Kidney (tissue), 14 donors: Measurements from ENCODE around the gene TLL2. TPM values are rescaled to one million over a fixed set of nuclear protein-coding genes. Genes with fewer than 3 reads are reported as not detected.

Experiments
- DNase-seq, 5 donors: peaks; one replicate each; pipeline ENCODE4 v3.0.0-alpha.2; 2013 to 2020
- FAIRE-seq: peaks from 2 replicates; lab custom pipeline; 2012; peaks lifted over from hg19 to GRCh38; lab: Jason Lieb, UNC
- H3K27ac ChIP-seq, 2 donors: one replicate each; pipeline ENCODE4 v1.7.0; 2013; ENCODE audit warnings: low read depth in 2 of 2, low read length in 2 of 2, inconsistent platforms in 1 of 2
- H3K27me3 ChIP-seq: one replicate; pipeline ENCODE4 v1.7.1; 2013; ENCODE audit warnings: low read length, inconsistent platforms; ENCODE audit not compliant: control insufficient read depth, insufficient read depth
- H3K36me3 ChIP-seq, 3 donors: one replicate each; pipeline versions ENCODE4 v1.7.0 to v1.7.1; 2013; ENCODE audit warnings: low read length in 3 of 3, control low read depth in 1 of 3, inconsistent platforms in 1 of 3; ENCODE audit not compliant: insufficient read depth in 3 of 3, control insufficient read depth in 2 of 3
- H3K4me1 ChIP-seq, 3 donors: one replicate each; pipeline versions ENCODE4 v1.7.0 to v1.7.1; 2013; ENCODE audit warnings: low read length in 3 of 3, inconsistent platforms in 1 of 3, low read depth in 1 of 3; ENCODE audit not compliant: control insufficient read depth in 2 of 3, insufficient read depth in 2 of 3
- H3K4me3 ChIP-seq, 3 donors: one replicate each; pipeline versions ENCODE4 v1.7.0 to v1.8.1; 2013; ENCODE audit warnings: low read length in 3 of 3, control low read depth in 1 of 3, inconsistent platforms in 1 of 3
- H3K9ac ChIP-seq, 3 donors: one replicate each; pipeline versions ENCODE4 v1.7.0 to v1.7.1; 2013; ENCODE audit warnings: low read length in 3 of 3, control low read depth in 1 of 3, inconsistent platforms in 1 of 3
- H3K9me3 ChIP-seq, 3 donors: one replicate each; pipeline versions ENCODE4 v1.7.0 to v1.7.1; 2013; ENCODE audit warnings: low read length in 3 of 3, control low read depth in 1 of 3, inconsistent platforms in 1 of 3; ENCODE audit not compliant: control insufficient read depth in 2 of 3, insufficient read depth in 1 of 3
- CTCF ChIP-seq: IDR thresholded peaks from 3 replicates; pipeline ENCODE4 v1.5.1; 2012; ENCODE audit warnings: mild to moderate bottlenecking, moderate library complexity, borderline replicate concordance; ENCODE audit not compliant: insufficient read depth; ENCODE audit errors: extremely low read depth
- intact Hi-C: fragments of 100-400 bp; cut with DNase I; formaldehyde crosslinking; loops from one replicate; pipeline ENCODE4 v1.11.1; 2022
- polyA plus RNA-seq: library from polyadenylated mRNA; stranded (reverse); fragments of 350-450 nt; fragmentation: Illumina TruSeq; extraction: RNeasy Lipid Tissue Mini Kit (QIAGEN cat#74804); gene quantifications from one replicate; pipeline ENCODE4 v1.2.3, GENCODE V29; 2014; ENCODE audit warnings: low read depth, low replicate concordance; ENCODE audit not compliant: insufficient read depth
- total RNA-seq: library from RNA; stranded (reverse); fragmentation: NEBNext Ultra II Directional; extraction: Animal tissue kit (Norgen Biotek cat#: 25700); gene quantifications from one replicate; pipeline ENCODE4 v1.2.1, GENCODE V29; 2021
- donor health status: control.
- donor health status: control.
- donor health status: control.
- donor health status: control.
- donor health status: control.
- donor health status: DM: yes; HTN: yes; CAD: no.
- donor health status: Normal renal cell carcinoma (clear cell type).

Gene TLL2
- total and polyA plus RNA-seq, 2 donors from 2014 or later = 0.39 to 0.98 TPM

- no peaks in the 10 kb centered on the region for H3K27me3 ChIP-seq
- DNase-seq (no peak), FAIRE-seq (no peak)
- H3K9ac ChIP-seq = no peak overlapping the region
- intact Hi-C loops = no loop called here
- H3K27ac ChIP-seq = no peak overlapping the region
- no peaks in the 10 kb centered on the region for H3K36me3 ChIP-seq
- peaks cover 0 to 12% (median 0%) of the 10 kb centered on the region in 3 donors for H3K9me3 ChIP-seq
- H3K4me3 ChIP-seq = no peak overlapping the region
- no peak for TF ChIP-seq CTCF
- no peaks in the 10 kb centered on the region for H3K4me1 ChIP-seq
Measured at GRCh38 chr10:96344178-96344577, 169.5 kb downstream of the TLL2 start.

GRCh38 chr10:96342402-96342801, 171.3 kb downstream of the TLL2 start:
- intact Hi-C loops = no loop called here
- H3K9me3 ChIP-seq = peaks cover 0 to 12% (median 0%) of the 10 kb centered on the region in 3 donors
- H3K36me3 ChIP-seq = no peaks in the 10 kb centered on the region
- H3K27ac ChIP-seq = no peak overlapping the region
- TF ChIP-seq CTCF = no peak
- H3K4me1 ChIP-seq = no peaks in the 10 kb centered on the region
- H3K9ac ChIP-seq = no peak overlapping the region
- no peak overlapping the region for H3K4me3 ChIP-seq
- no peaks in the 10 kb centered on the region for H3K27me3 ChIP-seq
- FAIRE-seq (no peak), DNase-seq (no peak)

GRCh38 chr10:96341219-96342182, 172.2 kb downstream of the TLL2 start:
- Histone ChIP-seq H3K4me1 (no peaks in the 10 kb centered on the region), H3K36me3 (no peaks in the 10 kb centered on the region), H3K27me3 (no peaks in the 10 kb centered on the region), H3K4me3 (no peak overlapping the region), H3K9me3 (peaks cover 0 to 12% (median 0%) of the 10 kb centered on the region in 3 donors), H3K27ac (no peak overlapping the region), H3K9ac (no peak overlapping the region)
- FAIRE-seq (no peak), DNase-seq (no peak)
- intact Hi-C loops = no loop called here
- TF ChIP-seq CTCF = no peak
